ENCODE results near the gene GXYLT2.

Gene GXYLT2

GRCh38 chr3:72964633-72965032 is 76.8 kb downstream of the GXYLT2 start:
- no peaks in the 10 kb centered on the region for H3K4me1 ChIP-seq (ENCODE audit: insufficient read depth, insufficient read length)
- no peak overlapping the region for H3K4me3 ChIP-seq (ENCODE audit: insufficient read length, low read depth)
- H3K9me3 ChIP-seq (ENCODE audit: insufficient read depth, low read length) = no peaks in the 10 kb centered on the region
- no peak for DNase-seq (ENCODE audit: low read depth, low spot score)
- TF ChIP-seq YY1 (IDR thresholded peaks at IDR 0.05; ENCODE audit: insufficient read depth, insufficient read length) (no peak), ZNF274 (IDR thresholded peaks at IDR 0.05; ENCODE audit: low read depth, low read length) (no peak), SUZ12 (IDR thresholded peaks at IDR 0.05; ENCODE audit: extremely low read depth, insufficient read depth, insufficient read length) (no peak)
- peaks cover 22% of the 10 kb centered on the region for H3K36me3 ChIP-seq (ENCODE audit: insufficient read depth, insufficient read length, low read length)
- no peaks in the 10 kb centered on the region for H3K27me3 ChIP-seq (ENCODE audit: insufficient read depth, insufficient read length)
- H3K9ac ChIP-seq (ENCODE audit: insufficient read length, low read depth) = no peak overlapping the region

DNA sequence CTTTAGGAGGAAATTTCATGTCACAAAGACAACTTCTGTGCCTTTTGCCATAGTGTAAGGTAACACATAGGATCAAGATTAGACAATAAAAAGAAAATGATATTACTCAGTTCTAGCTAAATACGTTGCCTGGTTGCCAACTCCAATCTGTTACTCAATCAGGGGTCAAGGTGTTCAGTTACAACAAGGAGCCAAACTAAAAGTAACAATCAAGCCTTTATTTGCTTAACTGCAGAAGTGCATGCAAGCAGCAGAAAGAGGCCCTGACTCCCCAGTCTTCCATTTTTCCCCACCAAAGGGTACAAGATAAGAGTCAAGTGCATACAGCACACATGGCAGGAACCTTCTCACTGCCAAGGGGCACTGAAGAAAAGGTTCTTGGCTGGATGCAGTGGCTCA is 80.4 kb downstream of the GXYLT2 start:
- Histone ChIP-seq H3K27me3 (ENCODE audit: insufficient read depth, insufficient read length) (no peaks in the 10 kb centered on the region), H3K9me3 (ENCODE audit: insufficient read depth, low read length) (no peaks in the 10 kb centered on the region), H3K9ac (ENCODE audit: insufficient read length, low read depth) (no peak overlapping the region), H3K36me3 (ENCODE audit: insufficient read depth, insufficient read length, low read length) (peaks cover 16% of the 10 kb centered on the region), H3K4me1 (ENCODE audit: insufficient read depth, insufficient read length) (no peaks in the 10 kb centered on the region), H3K4me3 (ENCODE audit: insufficient read length, low read depth) (no peak overlapping the region)
- no peak for DNase-seq (ENCODE audit: low read depth, low spot score)
- TF ChIP-seq SUZ12 (IDR thresholded peaks at IDR 0.05; ENCODE audit: extremely low read depth, insufficient read depth, insufficient read length) (no peak), ZNF274 (IDR thresholded peaks at IDR 0.05; ENCODE audit: low read depth, low read length) (no peak), YY1 (IDR thresholded peaks at IDR 0.05; ENCODE audit: insufficient read depth, insufficient read length) (no peak)

DNA sequence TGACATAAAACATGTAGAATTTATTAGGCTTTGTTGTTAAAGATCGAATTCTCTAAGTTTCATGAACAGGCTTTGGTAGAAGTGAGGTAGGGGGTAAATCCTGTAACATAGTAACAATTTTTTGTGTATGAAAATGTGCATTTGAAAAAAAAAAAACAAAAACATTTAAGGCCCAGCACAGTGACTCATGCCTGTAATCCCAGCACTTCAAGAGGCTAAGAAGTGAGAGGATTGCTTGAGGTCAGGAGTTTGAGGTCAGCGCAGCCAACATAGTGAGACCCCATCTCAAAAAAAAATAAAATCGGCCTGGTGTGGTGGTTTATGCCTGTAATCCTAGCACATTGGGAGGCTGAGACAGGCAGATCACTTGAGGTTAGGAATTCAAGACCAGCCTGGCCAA is 81.9 kb downstream of the GXYLT2 start:
- TF ChIP-seq SUZ12 (IDR thresholded peaks at IDR 0.05; ENCODE audit: extremely low read depth, insufficient read depth, insufficient read length) (no peak), YY1 (IDR thresholded peaks at IDR 0.05; ENCODE audit: insufficient read depth, insufficient read length) (no peak), ZNF274 (IDR thresholded peaks at IDR 0.05; ENCODE audit: low read depth, low read length) (no peak)
- Histone ChIP-seq H3K36me3 (ENCODE audit: insufficient read depth, insufficient read length, low read length) (peaks cover 16% of the 10 kb centered on the region), H3K9ac (ENCODE audit: insufficient read length, low read depth) (no peak overlapping the region), H3K27me3 (ENCODE audit: insufficient read depth, insufficient read length) (no peaks in the 10 kb centered on the region), H3K4me1 (ENCODE audit: insufficient read depth, insufficient read length) (no peaks in the 10 kb centered on the region), H3K9me3 (ENCODE audit: insufficient read depth, low read length) (no peaks in the 10 kb centered on the region), H3K4me3 (ENCODE audit: insufficient read length, low read depth) (no peak overlapping the region)
- DNase-seq (ENCODE audit: low read depth, low spot score) = no peak

- TF ChIP-seq SUZ12 (IDR thresholded peaks at IDR 0.05; ENCODE audit: extremely low read depth, insufficient read depth, insufficient read length) (no peak), YY1 (IDR thresholded peaks at IDR 0.05; ENCODE audit: insufficient read depth, insufficient read length) (no peak), ZNF274 (IDR thresholded peaks at IDR 0.05; ENCODE audit: low read depth, low read length) (no peak)
- H3K9ac ChIP-seq (ENCODE audit: insufficient read length, low read depth) = no peak overlapping the region
- no peaks in the 10 kb centered on the region for H3K9me3 ChIP-seq (ENCODE audit: insufficient read depth, low read length)
- peaks cover 16% of the 10 kb centered on the region for H3K36me3 ChIP-seq (ENCODE audit: insufficient read depth, insufficient read length, low read length)
- H3K27me3 ChIP-seq (ENCODE audit: insufficient read depth, insufficient read length) = no peaks in the 10 kb centered on the region
- no peaks in the 10 kb centered on the region for H3K4me1 ChIP-seq (ENCODE audit: insufficient read depth, insufficient read length)
- no peak for DNase-seq (ENCODE audit: low read depth, low spot score)
- no peak overlapping the region for H3K4me3 ChIP-seq (ENCODE audit: insufficient read length, low read depth)
Observed at GRCh38 chr3:72970942-72971341, 83.1 kb downstream of the GXYLT2 start.

DNA sequence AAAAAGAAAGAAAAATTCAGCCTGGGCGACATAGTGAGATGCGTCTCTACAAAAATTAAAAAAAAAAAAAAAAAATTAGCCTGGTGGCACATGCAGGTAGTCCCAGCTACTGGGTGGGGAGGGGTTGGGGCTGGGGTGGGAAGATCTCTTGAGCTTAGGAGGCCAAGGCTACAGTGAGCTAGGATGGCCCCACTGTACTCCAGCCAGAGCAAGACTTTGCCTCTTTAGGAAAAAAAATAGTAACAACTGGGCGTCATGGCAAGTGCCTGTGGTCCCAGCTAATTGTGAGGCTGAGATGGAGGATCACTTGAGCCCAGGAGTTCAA is 84.8 kb downstream of the GXYLT2 start:
- TF ChIP-seq YY1 (IDR thresholded peaks at IDR 0.05; ENCODE audit: insufficient read depth, insufficient read length) (no peak), ZNF274 (IDR thresholded peaks at IDR 0.05; ENCODE audit: low read depth, low read length) (no peak), SUZ12 (IDR thresholded peaks at IDR 0.05; ENCODE audit: extremely low read depth, insufficient read depth, insufficient read length) (no peak)
- H3K36me3 ChIP-seq (ENCODE audit: insufficient read depth, insufficient read length, low read length) = peaks cover 12% of the 10 kb centered on the region

GRCh38 chr3:72973031-72973723 is 85.3 kb downstream of the GXYLT2 start:
- H3K4me1 ChIP-seq (ENCODE audit: insufficient read depth, insufficient read length) = no peaks in the 10 kb centered on the region
- no peak overlapping the region for H3K4me3 ChIP-seq (ENCODE audit: insufficient read length, low read depth)
- H3K27me3 ChIP-seq (ENCODE audit: insufficient read depth, insufficient read length) = no peaks in the 10 kb centered on the region
- TF ChIP-seq YY1 (IDR thresholded peaks at IDR 0.05; ENCODE audit: insufficient read depth, insufficient read length) = no peak
- no peak for TF ChIP-seq ZNF274 (IDR thresholded peaks at IDR 0.05; ENCODE audit: low read depth, low read length)
- no peak for TF ChIP-seq SUZ12 (IDR thresholded peaks at IDR 0.05; ENCODE audit: extremely low read depth, insufficient read depth, insufficient read length)
- no peaks in the 10 kb centered on the region for H3K9me3 ChIP-seq (ENCODE audit: insufficient read depth, low read length)
- peaks cover 9% of the 10 kb centered on the region for H3K36me3 ChIP-seq (ENCODE audit: insufficient read depth, insufficient read length, low read length)
- H3K9ac ChIP-seq (ENCODE audit: insufficient read length, low read depth) = no peak overlapping the region
- no peak for DNase-seq (ENCODE audit: low read depth, low spot score)

More for the DNA sequence above, 84.8 kb downstream of the GXYLT2 start:
- DNase-seq (ENCODE audit: low read depth, low spot score) = no peak
- Histone ChIP-seq H3K4me3 (ENCODE audit: insufficient read length, low read depth) (no peak overlapping the region), H3K9ac (ENCODE audit: insufficient read length, low read depth) (no peak overlapping the region), H3K27me3 (ENCODE audit: insufficient read depth, insufficient read length) (no peaks in the 10 kb centered on the region), H3K9me3 (ENCODE audit: insufficient read depth, low read length) (no peaks in the 10 kb centered on the region), H3K4me1 (ENCODE audit: insufficient read depth, insufficient read length) (no peaks in the 10 kb centered on the region)

DNA sequence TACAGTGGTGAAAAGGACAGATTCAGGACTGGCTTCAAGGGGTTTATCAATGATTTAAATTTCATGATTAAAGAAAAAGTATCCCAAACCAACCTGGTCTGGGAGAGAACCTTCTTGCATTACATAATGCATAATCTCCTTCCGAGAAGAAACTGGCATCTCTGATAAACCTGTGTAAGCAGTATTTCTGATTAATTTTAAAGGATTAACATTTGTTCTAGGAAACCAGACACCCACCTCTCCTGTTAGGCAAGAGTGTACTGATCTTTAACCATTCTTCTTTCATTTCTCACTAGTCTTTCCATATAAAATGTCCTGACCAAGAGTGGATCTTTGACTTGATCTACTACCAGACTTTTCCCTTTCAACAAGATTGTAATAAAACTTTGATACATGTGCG is 85.9 kb downstream of the GXYLT2 start:
- no peak for TF ChIP-seq YY1 (IDR thresholded peaks at IDR 0.05; ENCODE audit: insufficient read depth, insufficient read length)
- TF ChIP-seq ZNF274 (IDR thresholded peaks at IDR 0.05; ENCODE audit: low read depth, low read length) = no peak
- no peak for TF ChIP-seq SUZ12 (IDR thresholded peaks at IDR 0.05; ENCODE audit: extremely low read depth, insufficient read depth, insufficient read length)
- Histone ChIP-seq H3K9me3 (ENCODE audit: insufficient read depth, low read length) (no peaks in the 10 kb centered on the region), H3K4me3 (ENCODE audit: insufficient read length, low read depth) (no peak overlapping the region), H3K4me1 (ENCODE audit: insufficient read depth, insufficient read length) (no peaks in the 10 kb centered on the region), H3K9ac (ENCODE audit: insufficient read length, low read depth) (no peak overlapping the region), H3K27me3 (ENCODE audit: insufficient read depth, insufficient read length) (no peaks in the 10 kb centered on the region), H3K36me3 (ENCODE audit: insufficient read depth, insufficient read length, low read length) (peaks cover 5% of the 10 kb centered on the region)
- no peak for DNase-seq (ENCODE audit: low read depth, low spot score)
